ENCODE results near the gene C11orf54.
"Not testable (repeated sequence)": the region's sequence is repeated elsewhere in the genome, so short reads cannot be mapped to it uniquely, and the experiment has no call there.

DNA sequence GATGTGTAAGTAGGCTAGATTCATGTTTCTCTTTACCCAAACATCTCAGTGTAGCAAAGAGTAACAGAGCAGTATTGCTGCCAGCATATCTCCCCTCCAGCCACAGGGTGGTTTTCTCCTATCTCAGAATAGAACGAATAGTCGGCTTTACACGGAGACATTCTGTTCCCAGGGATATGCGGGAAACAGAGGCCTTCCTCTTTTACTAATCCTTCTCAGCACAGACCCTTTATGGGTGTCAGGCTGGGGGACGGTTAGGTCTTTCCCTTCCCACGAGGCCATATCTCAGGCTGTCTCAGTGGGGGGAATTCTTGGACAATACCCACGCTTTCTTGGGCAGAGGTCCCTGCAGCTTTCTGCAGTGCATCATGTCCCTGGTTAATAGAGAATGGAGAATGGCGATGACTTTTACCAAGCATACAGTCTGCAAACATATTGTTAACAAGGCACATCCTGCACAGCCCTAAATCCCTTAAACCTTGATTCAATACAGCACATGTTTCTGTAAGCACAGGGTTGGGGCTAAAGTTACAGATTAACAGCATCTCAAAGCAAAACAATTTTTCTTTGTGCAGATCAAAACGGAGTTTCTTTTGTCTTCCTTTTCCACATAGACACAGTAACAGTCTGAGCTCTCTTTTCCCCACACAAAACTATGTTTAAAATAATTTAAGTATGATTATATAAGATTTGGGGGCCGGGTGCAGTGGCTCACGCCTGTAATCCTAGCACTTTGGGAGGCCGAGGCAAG, 3.7 kb downstream of the C11orf54 start:
- TF ChIP-seq, protein P1, sequence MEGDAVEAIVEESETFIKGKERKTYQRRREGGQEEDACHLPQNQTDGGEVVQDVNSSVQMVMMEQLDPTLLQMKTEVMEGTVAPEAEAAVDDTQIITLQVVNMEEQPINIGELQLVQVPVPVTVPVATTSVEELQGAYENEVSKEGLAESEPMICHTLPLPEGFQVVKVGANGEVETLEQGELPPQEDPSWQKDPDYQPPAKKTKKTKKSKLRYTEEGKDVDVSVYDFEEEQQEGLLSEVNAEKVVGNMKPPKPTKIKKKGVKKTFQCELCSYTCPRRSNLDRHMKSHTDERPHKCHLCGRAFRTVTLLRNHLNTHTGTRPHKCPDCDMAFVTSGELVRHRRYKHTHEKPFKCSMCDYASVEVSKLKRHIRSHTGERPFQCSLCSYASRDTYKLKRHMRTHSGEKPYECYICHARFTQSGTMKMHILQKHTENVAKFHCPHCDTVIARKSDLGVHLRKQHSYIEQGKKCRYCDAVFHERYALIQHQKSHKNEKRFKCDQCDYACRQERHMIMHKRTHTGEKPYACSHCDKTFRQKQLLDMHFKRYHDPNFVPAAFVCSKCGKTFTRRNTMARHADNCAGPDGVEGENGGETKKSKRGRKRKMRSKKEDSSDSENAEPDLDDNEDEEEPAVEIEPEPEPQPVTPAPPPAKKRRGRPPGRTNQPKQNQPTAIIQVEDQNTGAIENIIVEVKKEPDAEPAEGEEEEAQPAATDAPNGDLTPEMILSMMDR (conservative IDR thresholded peaks at IDR 0.05) = not testable (repeated sequence)
- not testable (repeated sequence) for TF ChIP-seq EZH2 (IDR thresholded peaks at IDR 0.05; ENCODE audit: low read depth)
